H1 (cell line): ENCODE results near the gene FGD5. TPM values are rescaled to one million over a fixed set of nuclear protein-coding genes. Genes with fewer than 3 reads are reported as not detected.

Experiments used
- CTCF ChIA-PET: fragments of 300-600 bp; sonication (Branson Sonifier 250); formaldehyde crosslinking; loops from one replicate; lab custom pipeline; 2021; ENCODE audit not compliant: partially characterized antibody; lab: Charles Lee
- POLR2A ChIA-PET: fragments of 300-600 bp; sonication (Branson Sonifier 250); formaldehyde crosslinking; loops from one replicate; lab custom pipeline; 2021; ENCODE audit warnings: inconsistent platforms; ENCODE audit not compliant: partially characterized antibody; lab: Charles Lee
- DNase-seq, 2 experiments: peaks; one replicate each; pipeline versions ENCODE4 v3.0.0 to v3.0.0-alpha.2; 2010 to 2022; ENCODE audit warnings: low spot score in 2 of 2, low read depth in 1 of 2, mixed read lengths in 1 of 2
- FAIRE-seq: peaks from 2 replicates; lab custom pipeline; 2011; peaks lifted over from hg19 to GRCh38; lab: Jason Lieb, UNC
- H2AFZ ChIP-seq: 2 replicates; pipeline ENCODE4 v1.8.1; 2012; ENCODE audit warnings: low read length, inconsistent platforms
- H2AK5ac ChIP-seq: 2 replicates; pipeline ENCODE4 v1.6.1; 2013; ENCODE audit warnings: low read depth, low read length
- H2BK120ac ChIP-seq: replicated peaks from 2 replicates; pipeline ENCODE3; 2013; ENCODE audit warnings: low read depth, low read length, inconsistent platforms
- H2BK12ac ChIP-seq: 2 replicates; pipeline ENCODE4 v1.6.1; 2013; ENCODE audit warnings: low read depth, low read length
- H2BK15ac ChIP-seq: 2 replicates; pipeline ENCODE4 v1.6.1; 2013; ENCODE audit warnings: low read length
- H2BK20ac ChIP-seq: 2 replicates; pipeline ENCODE4 v1.6.1; 2013; ENCODE audit warnings: low read length
- H2BK5ac ChIP-seq: 2 replicates; pipeline ENCODE4 v1.6.1; 2013; ENCODE audit warnings: low read depth, low read length
- H3K14ac ChIP-seq: 2 replicates; pipeline ENCODE4 v1.6.1; 2013; ENCODE audit warnings: inconsistent platforms; ENCODE audit not compliant: insufficient read length
- H3K18ac ChIP-seq: 2 replicates; pipeline ENCODE4 v1.6.1; 2013; ENCODE audit warnings: low read length; ENCODE audit errors: extremely low read depth
- H3K23ac ChIP-seq: 2 replicates; pipeline ENCODE4 v1.6.1; 2013; ENCODE audit warnings: inconsistent platforms; ENCODE audit not compliant: insufficient read length
- H3K23me2 ChIP-seq: 2 replicates; pipeline ENCODE4 v1.6.1; 2013; ENCODE audit warnings: low read depth, low read length
- H3K27ac ChIP-seq: 2 replicates; pipeline ENCODE4 v1.6.1; 2011; ENCODE audit warnings: low read depth, low read length, inconsistent platforms
- H3K27me3 ChIP-seq, 4 experiments: replicated peaks in 1 of 4; 1 replicate in 1 of 4; 2 replicates in 3 of 4; pipeline versions ENCODE4 v1.6.1 to v1.8.1; 2011 to 2013; ENCODE audit warnings: low read length in 3 of 4, mild to moderate bottlenecking in 3 of 4, inconsistent platforms in 2 of 4, mixed read lengths in 2 of 4, moderate library complexity in 1 of 4; ENCODE audit not compliant: control insufficient read depth in 3 of 4, insufficient read depth in 3 of 4; ENCODE audit errors: extremely low read depth in 1 of 4
- H3K36me3 ChIP-seq, 4 experiments: 2 replicates each; pipeline versions ENCODE4 v1.6.1 to v1.8.1; 2011 to 2013; ENCODE audit warnings: mild to moderate bottlenecking in 4 of 4, low read length in 3 of 4, moderate library complexity in 2 of 4, control low read depth in 1 of 4, inconsistent platforms in 1 of 4; ENCODE audit not compliant: insufficient read depth in 4 of 4, control insufficient read depth in 2 of 4
- H3K4ac ChIP-seq: replicated peaks from 2 replicates; pipeline ENCODE3; 2013; ENCODE audit warnings: low read length, low read depth, mixed read lengths, inconsistent platforms; ENCODE audit not compliant: insufficient read length
- H3K4me1 ChIP-seq, 4 experiments: replicated peaks in 1 of 4; 1 replicate in 1 of 4; 2 replicates in 3 of 4; pipeline versions ENCODE4 v1.6.1 to v1.8.1; 2011 to 2013; ENCODE audit warnings: low read length in 3 of 4, inconsistent platforms in 2 of 4, mixed read lengths in 1 of 4; ENCODE audit not compliant: insufficient read depth in 4 of 4, control insufficient read depth in 3 of 4
- H3K4me2 ChIP-seq, 2 experiments: 2 replicates each; pipeline versions ENCODE4 v1.6.1 to v1.8.1; 2011 to 2013; ENCODE audit warnings: low read depth in 2 of 2, low read length in 2 of 2, control low read depth in 1 of 2, inconsistent platforms in 1 of 2, mild to moderate bottlenecking in 1 of 2; ENCODE audit not compliant: insufficient read depth in 1 of 2
- H3K4me3 ChIP-seq, 4 experiments: fragments of 200-600, 300-600 bp in 1 of 4; sonication (generic), shearing (Covaris generic), sonication (Bioruptor Twin) in 1 of 4; 2 replicates each; pipeline versions ENCODE4 v1.5.1 to v1.8.1; 2011 to 2016; ENCODE audit warnings: low read length in 4 of 4, low read depth in 3 of 4, control low read depth in 2 of 4, inconsistent platforms in 2 of 4, mild to moderate bottlenecking in 2 of 4, mixed read lengths in 1 of 4, moderate library complexity in 1 of 4; ENCODE audit not compliant: insufficient read depth in 2 of 4; ENCODE audit errors: extremely low read depth in 1 of 4
- H3K56ac ChIP-seq: replicated peaks from 2 replicates; pipeline ENCODE3; 2013; ENCODE audit warnings: low read depth, mild to moderate bottlenecking, mixed read lengths, low read length, inconsistent platforms; ENCODE audit not compliant: insufficient read length
- H3K79me1 ChIP-seq: 2 replicates; pipeline ENCODE4 v1.6.1; 2013; ENCODE audit warnings: low read depth, low read length, control low read depth
- H3K79me2 ChIP-seq, 2 experiments: 2 replicates each; pipeline versions ENCODE4 v1.6.1 to v1.8.1; 2012 to 2013; ENCODE audit warnings: low read length in 2 of 2, mild to moderate bottlenecking in 2 of 2, inconsistent platforms in 1 of 2; ENCODE audit not compliant: insufficient read depth in 2 of 2, control insufficient read depth in 1 of 2
- H3K9ac ChIP-seq, 4 experiments: replicated peaks in 1 of 4; 1 replicate in 1 of 4; 2 replicates in 3 of 4; pipeline versions ENCODE4 v1.6.1 to v1.8.1; 2011 to 2013; ENCODE audit warnings: low read depth in 3 of 4, low read length in 3 of 4, control low read depth in 2 of 4, mild to moderate bottlenecking in 2 of 4, moderate library complexity in 2 of 4, inconsistent platforms in 1 of 4; ENCODE audit errors: extremely low read depth in 1 of 4
- H3K9me3 ChIP-seq, 2 experiments: 2 replicates each; pipeline versions ENCODE4 v1.6.1 to v1.8.1; 2012 to 2013; ENCODE audit warnings: mild to moderate bottlenecking in 2 of 2, moderate library complexity in 2 of 2, control low read depth in 1 of 2, inconsistent platforms in 1 of 2, low read depth in 1 of 2, low read length in 1 of 2, mixed read lengths in 1 of 2; ENCODE audit not compliant: insufficient read depth in 2 of 2
- H4K20me1 ChIP-seq, 2 experiments: replicated peaks in 1 of 2; 2 replicates each; pipeline versions ENCODE3 to v1.8.1; 2011 to 2013; ENCODE audit warnings: inconsistent platforms in 2 of 2, low read length in 2 of 2, mild to moderate bottlenecking in 1 of 2; ENCODE audit not compliant: insufficient read depth in 2 of 2, control insufficient read depth in 1 of 2
- H4K5ac ChIP-seq: 2 replicates; pipeline ENCODE4 v1.6.1; 2013; ENCODE audit warnings: low read length, low read depth, mixed read lengths, inconsistent platforms; ENCODE audit not compliant: insufficient read length
- H4K8ac ChIP-seq: 2 replicates; pipeline ENCODE4 v1.8.0; 2013; ENCODE audit warnings: mild to moderate bottlenecking, moderate library complexity, low read length, inconsistent platforms; ENCODE audit not compliant: insufficient read depth; ENCODE audit errors: extremely low read depth
- H4K91ac ChIP-seq: replicated peaks from 2 replicates; pipeline ENCODE3; 2013; ENCODE audit warnings: low read length, mixed read lengths, inconsistent platforms; ENCODE audit not compliant: insufficient read length
- KDM5A ChIP-seq: fragments of 200-600 bp; IDR thresholded peaks from 2 replicates; pipeline ENCODE4 v1.7.1; 2012; ENCODE audit warnings: mild to moderate bottlenecking, low read length, inconsistent platforms, mixed read lengths
- RBBP5 ChIP-seq: IDR thresholded peaks from 2 replicates; pipeline ENCODE4 v1.7.1; 2012; ENCODE audit warnings: low read depth, mild to moderate bottlenecking, inconsistent platforms, low read length, moderate library complexity, borderline replicate concordance
- TAF1 ChIP-seq: IDR thresholded peaks from 2 replicates; pipeline ENCODE4 v1.6.1; 2011; ENCODE audit warnings: mild to moderate bottlenecking, low read depth, low read length
- TAF7 ChIP-seq: optimal IDR thresholded peaks from 2 replicates; pipeline ENCODE3; 2011; ENCODE audit warnings: low read depth, mild to moderate bottlenecking, inconsistent platforms, low read length, moderate library complexity, borderline replicate concordance
- YY1 ChIP-seq: IDR thresholded peaks from 2 replicates; pipeline ENCODE4 v1.6.1; 2011; ENCODE audit warnings: low read depth, mild to moderate bottlenecking, low read length
- whole genome bisulfite sequencing, 2 experiments: shearing (Covaris generic) in 1 of 2; methylation state at CpG; one replicate each; pipeline versions ENCODE4 v1.1.6 to v1.1.7; 2013 to 2015; ENCODE audit warnings: low lambda C conversion rate in 2 of 2, mixed read lengths in 2 of 2, inconsistent platforms in 1 of 2, low coverage in 1 of 2, missing lambda C conversion rate in 1 of 2; ENCODE audit not compliant: insufficient replicate concordance in 2 of 2, insufficient coverage in 1 of 2, insufficient read length in 1 of 2; ENCODE audit errors: extremely low coverage in 1 of 2, missing lambda C conversion rate in 1 of 2; 5-methylcytosine and 5-hydroxymethylcytosine counted together
- polyA plus RNA-seq, 7 experiments: library from polyadenylated mRNA; depleted of rRNA in 3 of 7; stranded (reverse) in 5 of 7; unstranded in 2 of 7; fragments of >200 nt in 5 of 7; fragments of 200-250 nt in 2 of 7; gene quantifications; 1 replicate in 5 of 7; 2 replicates in 1 of 7; 4 replicates in 1 of 7; pipeline versions ENCODE4 v1.2.1 to v1.2.3, GENCODE V29; 2011 to 2013; ENCODE audit warnings: missing spikeins in 2 of 7, mixed read lengths in 2 of 7
- total RNA-seq: library from RNA; stranded (reverse); fragmentation: NEBNext Ultra II Directional; extraction: Animal tissue kit (Norgen Biotek cat#: 25700); gene quantifications from 2 replicates; pipeline ENCODE4 v1.2.1, GENCODE V29; 2021

Gene FGD5
- total and polyA plus RNA-seq, 2 of the 8 experiments (the other 6 are each of a cell fraction or from before 2014, with no cell fraction given): 4.7 to 14.3 TPM

DNA sequence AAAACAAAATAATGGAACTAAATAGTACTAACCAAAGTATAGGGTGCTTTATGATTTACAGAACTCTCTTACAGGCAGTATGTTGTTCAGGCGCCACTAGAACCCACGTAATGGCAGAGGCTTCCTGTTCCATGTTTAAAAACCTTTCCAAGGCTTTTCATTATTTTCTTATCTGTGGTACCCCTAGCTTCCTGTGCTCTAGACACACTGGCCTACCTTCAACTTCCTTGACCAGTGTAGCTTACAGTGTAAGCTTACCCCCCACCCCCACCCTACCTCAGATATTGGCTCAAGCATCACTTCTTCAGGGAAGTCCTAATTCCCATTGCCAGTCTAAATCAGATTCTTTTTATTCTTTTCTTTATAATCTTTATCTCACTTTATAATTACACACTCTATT lies 131.5 kb downstream of the FGD5 start:
- Histone ChIP-seq H3K9ac (no peak overlapping the region; a peak in 1 of 7 replicates), H3K4me2 (no peak overlapping the region; a peak in 1 of 4 replicates), H3K27me3 (no peaks in the 10 kb centered on the region), H3K56ac (no peak overlapping the region), H2BK15ac (no peak overlapping the region), H3K9me3 (no peaks in the 10 kb centered on the region), H4K91ac (no peak overlapping the region), H2AFZ (no peak overlapping the region), H4K20me1 (peaks cover 5% of the 10 kb centered on the region in 2 experiments), H2BK20ac (no peak overlapping the region), H3K79me1 (peaks cover 3% of the 10 kb centered on the region), H3K4ac (no peak overlapping the region), H2AK5ac (no peak overlapping the region), H2BK12ac (no peak overlapping the region), H3K23ac (no peak overlapping the region), H4K5ac (no peak overlapping the region), H3K4me3 (no peak overlapping the region), H3K79me2 (peaks cover 38 to 85% of the 10 kb centered on the region in 2 experiments), H3K23me2 (no peaks in the 10 kb centered on the region), H3K14ac (no peak overlapping the region), H3K18ac (no peak overlapping the region), H3K36me3 (peaks cover 5 to 20% (median 5%) of the 10 kb centered on the region in 4 experiments), H3K27ac (no peak overlapping the region), H4K8ac (no peak overlapping the region), H2BK120ac (no peak overlapping the region), H3K4me1 (peaks cover 3 to 10% (median 4%) of the 10 kb centered on the region in 4 experiments; a peak in 4 of 7 replicates), H2BK5ac (no peak overlapping the region)
- DNase-seq (no peak), FAIRE-seq (no peak)
- CTCF ChIA-PET: interaction anchor here (1.5 kb wide), 1 partner anchor 25 kb away, joined by 3 read pairs; no protein-coding TSS in a partner anchor
- POLR2A ChIA-PET: interaction anchor here (1.0 to 2.1 kb wide), 2 partner anchors 13 to 97 kb away, joined by 3 to 7 read pairs; no protein-coding TSS in a partner anchor
- WGBS, 2 experiments: 95% methylated on average over 2 of the region's 2 CpGs; no CpG with 5 or more reads in 1 of the 2 experiments
- TF ChIP-seq KDM5A (no peak), RBBP5 (no peak), TAF1 (no peak), YY1 (no peak), TAF7 (no peak)
